Stimulated activated CD8-positive, alpha-beta memory T cell treated with anti-CD3 and anti-CD28 coated beads, Interleukin-4, amount 100 ng/mL, for 1 hour (primary cell): ENCODE data around the gene PSME2.
A peak's percentile ranks its signal among the peaks of the same experiment; 100 is the strongest.

Experiments used
- DNase-seq, 2 donors: peaks; one replicate each; pipeline ENCODE4 v3.0.0-alpha.2; 2020; ENCODE audit warnings: low read depth in 2 of 2, low spot score in 1 of 2

The PSME2 gene

GRCh38 chr14:24095271-24096068 lies 50.9 kb downstream of the PSME2 start:
- DNase-seq = no peak

DNA sequence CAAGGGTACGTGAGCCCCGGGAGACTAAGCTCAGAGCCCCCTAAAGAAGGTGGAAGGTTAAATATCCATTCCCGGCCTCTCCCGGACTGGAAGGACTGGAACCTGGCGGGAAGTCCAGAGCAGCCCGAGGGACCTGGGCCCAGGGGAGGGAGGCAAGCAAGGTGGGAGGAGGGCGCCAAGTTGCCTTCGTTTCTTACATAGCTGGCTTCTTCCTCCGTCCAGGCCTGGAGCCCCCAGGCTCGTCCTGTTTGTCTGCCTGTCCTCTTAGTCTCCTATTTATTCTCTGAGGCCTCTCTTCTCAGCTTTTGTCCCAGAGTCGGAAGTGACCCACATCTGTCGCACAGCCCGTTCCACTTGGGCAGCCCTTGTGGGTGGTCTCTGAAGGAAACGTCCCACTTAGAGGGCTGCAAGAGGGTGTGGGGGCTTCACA lies 51.6 kb downstream of the PSME2 start:
- DNase-seq = no peak

GRCh38 chr14:24093901-24094840 lies 52.2 kb downstream of the PSME2 start, which contains the start of gene PCK2:
Gene PCK2 (plus strand): TSS chr14:24094311. CDS start chr14:24094406, 95 bp downstream.
- peak; percentile 30 to 55 for DNase-seq
